RWPE2 (cell line): ENCODE data around the gene ASZ1.

Experiments
- ATAC-seq: fragments of 200-7000 bp; cut with Tn5 transposase; 3 replicates; pipeline ENCODE4 v1.9.1; 2021; ENCODE audit warnings: low read depth
- DNase-seq: peaks from one replicate; pipeline ENCODE4 v3.0.0-alpha.2; 2020; ENCODE audit warnings: low spot score
- H3K27ac ChIP-seq: fragments of 450-650 bp; 2 replicates; pipeline ENCODE4 v1.5.1; 2017; ENCODE audit warnings: mild to moderate bottlenecking; ENCODE audit not compliant: poor library complexity, severe bottlenecking
- H3K27me3 ChIP-seq: fragments of 250-450 bp; sonication (Bioruptor Pico); 2 replicates; pipeline ENCODE4 v1.5.1; 2021; ENCODE audit warnings: mild to moderate bottlenecking, moderate library complexity; ENCODE audit not compliant: insufficient read depth, poor library complexity, severe bottlenecking
- H3K36me3 ChIP-seq: fragments of 250-450 bp; sonication (Bioruptor Pico); 2 replicates; pipeline ENCODE4 v1.5.1; 2020; ENCODE audit warnings: low read depth, mild to moderate bottlenecking, moderate library complexity
- H3K4me1 ChIP-seq: fragments of 250-450 bp; sonication (Bioruptor Pico); 2 replicates; pipeline ENCODE4 v1.5.1; 2021; ENCODE audit warnings: mild to moderate bottlenecking, moderate library complexity; ENCODE audit not compliant: insufficient read depth, poor library complexity, severe bottlenecking
- H3K4me3 ChIP-seq: fragments of 250-450 bp; sonication (Bioruptor Pico); 2 replicates; pipeline ENCODE4 v1.5.1; 2021; ENCODE audit warnings: mild to moderate bottlenecking, moderate library complexity; ENCODE audit not compliant: severe bottlenecking
- H3K9me3 ChIP-seq: fragments of 250-450 bp; sonication (Bioruptor Pico); 2 replicates; pipeline ENCODE4 v1.5.1; 2021; ENCODE audit warnings: mild to moderate bottlenecking, moderate library complexity; ENCODE audit not compliant: severe bottlenecking
- CTCF ChIP-seq: fragments of 450-650 bp; IDR thresholded peaks from one replicate; pipeline ENCODE4 v1.5.1; 2017; ENCODE audit warnings: mild to moderate bottlenecking, moderate library complexity; ENCODE audit not compliant: poor library complexity, severe bottlenecking

Gene ASZ1

DNA sequence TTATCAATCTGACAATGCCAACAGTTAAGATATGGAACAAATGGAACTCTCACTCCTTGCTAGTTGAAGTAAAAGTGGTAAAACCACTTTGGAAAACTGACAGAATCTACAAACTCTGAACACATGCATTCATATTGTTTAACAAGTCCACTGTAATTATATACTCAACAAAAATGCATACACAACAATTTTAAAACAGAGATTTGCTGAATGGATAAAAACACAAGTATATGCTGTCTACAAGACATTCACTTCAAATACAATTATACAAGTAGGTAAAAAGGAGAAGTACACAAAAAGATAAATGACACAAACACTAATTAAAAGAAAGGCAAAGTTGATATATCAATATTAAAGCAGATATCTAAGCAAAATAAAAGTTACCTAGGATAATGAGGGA is 95.3 kb downstream of the ASZ1 start:
- H3K4me3 ChIP-seq = no peak overlapping the region
- no peak overlapping the region for H3K27ac ChIP-seq
- TF ChIP-seq CTCF = no peak
- H3K36me3 ChIP-seq = no peaks in the 10 kb centered on the region
- H3K27me3 ChIP-seq = peaks cover 7% of the 10 kb centered on the region
- peaks cover 2% of the 10 kb centered on the region for H3K9me3 ChIP-seq
- DNase-seq (no peak), ATAC-seq (no peak)
- no peaks in the 10 kb centered on the region for H3K4me1 ChIP-seq

GRCh38 chr7:117325836-117326235 is 101.5 kb downstream of the ASZ1 start:
- Histone ChIP-seq H3K9me3 (no peaks in the 10 kb centered on the region), H3K4me1 (no peaks in the 10 kb centered on the region), H3K36me3 (no peaks in the 10 kb centered on the region), H3K27me3 (peaks cover 52% of the 10 kb centered on the region), H3K27ac (no peak overlapping the region), H3K4me3 (no peak overlapping the region)
- ATAC-seq (no peak), DNase-seq (no peak)
- no peak for TF ChIP-seq CTCF

- H3K4me3 ChIP-seq = no peak overlapping the region
Observed at GRCh38 chr7:117324960-117325359, 102.3 kb downstream of the ASZ1 start.

GRCh38 chr7:117323851-117324711 is 103.2 kb downstream of the ASZ1 start:
- H3K27me3 ChIP-seq = peaks cover 68% of the 10 kb centered on the region
- ATAC-seq = peak; percentile 59

More at GRCh38 chr7:117324960-117325359, 102.3 kb downstream of the ASZ1 start:
- ATAC-seq (no peak), DNase-seq (no peak)
- no peak for TF ChIP-seq CTCF
- no peak overlapping the region for H3K27ac ChIP-seq
- H3K27me3 ChIP-seq = peaks cover 59% of the 10 kb centered on the region
- H3K9me3 ChIP-seq = no peaks in the 10 kb centered on the region
- H3K36me3 ChIP-seq = no peaks in the 10 kb centered on the region
- no peaks in the 10 kb centered on the region for H3K4me1 ChIP-seq

More at GRCh38 chr7:117323851-117324711, 103.2 kb downstream of the ASZ1 start:
- peak overlapping the region; percentile 15 for H3K4me3 ChIP-seq
- no peak overlapping the region for H3K27ac ChIP-seq
- H3K4me1 ChIP-seq = no peaks in the 10 kb centered on the region
- no peak for TF ChIP-seq CTCF
- no peak for DNase-seq
- no peaks in the 10 kb centered on the region for H3K36me3 ChIP-seq
- no peaks in the 10 kb centered on the region for H3K9me3 ChIP-seq
